K562 (cell line): ENCODE data around the gene NUTM1.
A peak's percentile ranks its signal among the peaks of the same experiment; 100 is the strongest.

Experiments
- CTCF ChIP-seq, 3 experiments: IDR thresholded peaks in 2 of 3; conservative IDR thresholded peaks in 1 of 3; 2 replicates each; pipeline ENCODE4 v1.5.1; 2011 to 2012; ENCODE audit warnings: low read length in 3 of 3, mild to moderate bottlenecking in 3 of 3, control low read depth in 2 of 3, improper control_type of control experiment in 1 of 3, inconsistent platforms in 1 of 3, low read depth in 1 of 3, mixed read lengths in 1 of 3, moderate library complexity in 1 of 3; ENCODE audit not compliant: insufficient read depth in 2 of 3
- HMG20B ChIP-seq: fragments of 250-450 bp; sonication (Bioruptor Pico); IDR thresholded peaks from 2 replicates; pipeline ENCODE4 v1.5.0; 2021; ENCODE audit warnings: mild to moderate bottlenecking
- IFI16 ChIP-seq: fragments of 250-450 bp; sonication (Bioruptor Pico); IDR thresholded peaks from 2 replicates; pipeline ENCODE4 v2.1.2; 2022; ENCODE audit warnings: mild to moderate bottlenecking, inconsistent platforms
- PPARD ChIP-seq: fragments of 250-450 bp; sonication (Bioruptor Pico); IDR thresholded peaks from 2 replicates; pipeline ENCODE4 v1.8.0; 2022; ENCODE audit warnings: inconsistent platforms, mild to moderate bottlenecking, moderate library complexity
- RCOR1 ChIP-seq, 2 experiments: IDR thresholded peaks; 2 replicates each; pipeline ENCODE4 v1.6.1; 2012; ENCODE audit warnings: low read depth in 2 of 2, low read length in 2 of 2, borderline replicate concordance in 1 of 2, improper control_type of control experiment in 1 of 2
- SMC3 ChIP-seq: conservative IDR thresholded peaks from 2 replicates; pipeline ENCODE4 v1.6.1; 2011; ENCODE audit warnings: low read depth, low read length, improper control_type of control experiment; ENCODE audit not compliant: insufficient read depth
- TAF1 ChIP-seq: IDR thresholded peaks from 2 replicates; pipeline ENCODE4 v1.6.1; 2011; ENCODE audit warnings: mild to moderate bottlenecking, low read length, moderate library complexity; ENCODE audit not compliant: insufficient read depth, control insufficient read depth, severe bottlenecking; ENCODE audit errors: extremely low read depth
- USF1 ChIP-seq: sonication (generic); formaldehyde crosslinking; IDR thresholded peaks from 2 replicates; pipeline ENCODE4 v1.9.0; 2022; ENCODE audit warnings: mild to moderate bottlenecking, missing genetic modification reagents
- XRCC5 ChIP-seq: fragments of 200-400 bp; formaldehyde crosslinking; IDR thresholded peaks from 2 replicates; pipeline ENCODE4 v1.6.1; 2017; ENCODE audit warnings: low read depth, mild to moderate bottlenecking, low read length
- ZNF121 ChIP-seq: sonication (generic); formaldehyde crosslinking; conservative IDR thresholded peaks from 2 replicates; pipeline ENCODE4 v1.8.0; 2022; ENCODE audit warnings: missing genetic modification reagents
- ZNF239 ChIP-seq: fragments of 250-450 bp; sonication (Bioruptor Pico); IDR thresholded peaks from 2 replicates; pipeline ENCODE4 v1.4.0; 2020; ENCODE audit warnings: mild to moderate bottlenecking
- ZNF644 ChIP-seq: fragments of 200-800 bp; sonication (Bioruptor generic); IDR thresholded peaks from 2 replicates; pipeline ENCODE4 v1.6.1; 2016; ENCODE audit warnings: low read depth, missing genetic modification characterization, missing compliant biosample characterization

- no peak for TF ChIP-seq ZNF239 (CRISPR knock-in tag)
- no peak for TF ChIP-seq CTCF (IDR thresholded peaks at IDR 0.05 in 2 of 3, conservative IDR thresholded peaks at IDR 0.05 in 1 of 3; ENCODE audit: insufficient read depth in 2 of 3, low read depth in 1 of 3, low read length in 3 of 3)
- no peak for TF ChIP-seq TAF1
- no peak for TF ChIP-seq USF1 (CRISPR knock-in tag)
- TF ChIP-seq RCOR1 (IDR thresholded peaks at IDR 0.05; ENCODE audit: borderline replicate concordance in 1 of 2, low read depth in 2 of 2, low read length in 2 of 2): no peak
- TF ChIP-seq XRCC5: no peak
- TF ChIP-seq SMC3: no peak
- TF ChIP-seq IFI16: no peak
- 0 out of 2 replicates have a peak, but pooled peaks have one; percentile 27 for TF ChIP-seq ZNF644
- TF ChIP-seq HMG20B: no peak
- no peak for TF ChIP-seq ZNF121 (CRISPR knock-in tag)
- no peak for TF ChIP-seq PPARD (CRISPR knock-in tag)
Measured at GRCh38 chr15:34376856-34377255, 33.7 kb downstream of the NUTM1 start.
